HG03108 (cell line): Measurements from ENCODE around the gene PPM1L.
"Not testable (repeated sequence)": the region's sequence is repeated elsewhere in the genome, so short reads cannot be mapped to it uniquely, and the experiment has no call there.

Experiments
- ATAC-seq: cut with Tn5 transposase; IDR thresholded peaks from one replicate; pipeline ENCODE4 v1.9.1; 2021; ENCODE audit warnings: moderate library complexity; ENCODE audit not compliant: unreplicated experiment

The PPM1L gene

GRCh38 chr3:160977773-160978172 is 221.7 kb downstream of the PPM1L start:
- no peak for ATAC-seq

GRCh38 chr3:160980740-160981139 is 224.7 kb downstream of the PPM1L start:
- ATAC-seq = peak; percentile 46

- peak; percentile 86 for ATAC-seq
These were observed 225.3 kb downstream of the PPM1L start for GRCh38 chr3:160981217-160981938.

- no peak for ATAC-seq
These were observed 226.5 kb downstream of the PPM1L start for GRCh38 chr3:160982491-160982890.

DNA sequence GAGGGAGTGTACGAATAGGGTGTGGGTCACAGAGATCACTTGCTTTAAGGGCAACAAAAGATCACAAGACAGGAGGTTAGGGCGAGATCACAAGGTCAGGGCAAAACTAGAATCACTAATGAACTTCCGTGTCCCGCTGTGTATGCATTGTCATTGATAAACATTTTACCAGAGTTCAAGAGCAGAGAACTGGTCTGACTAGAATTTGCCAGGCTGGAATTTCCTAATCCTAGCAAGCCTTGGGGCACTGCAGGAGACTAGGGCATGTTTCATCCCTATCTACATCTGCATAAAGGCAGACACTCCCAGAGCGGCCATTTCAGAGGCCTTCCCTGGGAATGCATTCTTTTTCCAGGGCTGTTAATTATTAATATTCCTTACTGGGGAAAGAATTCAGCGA is 227.9 kb downstream of the PPM1L start:
- not testable (repeated sequence) for ATAC-seq

- ATAC-seq = no peak
These were observed 230.0 kb downstream of the PPM1L start for GRCh38 chr3:160986069-160986468.

DNA sequence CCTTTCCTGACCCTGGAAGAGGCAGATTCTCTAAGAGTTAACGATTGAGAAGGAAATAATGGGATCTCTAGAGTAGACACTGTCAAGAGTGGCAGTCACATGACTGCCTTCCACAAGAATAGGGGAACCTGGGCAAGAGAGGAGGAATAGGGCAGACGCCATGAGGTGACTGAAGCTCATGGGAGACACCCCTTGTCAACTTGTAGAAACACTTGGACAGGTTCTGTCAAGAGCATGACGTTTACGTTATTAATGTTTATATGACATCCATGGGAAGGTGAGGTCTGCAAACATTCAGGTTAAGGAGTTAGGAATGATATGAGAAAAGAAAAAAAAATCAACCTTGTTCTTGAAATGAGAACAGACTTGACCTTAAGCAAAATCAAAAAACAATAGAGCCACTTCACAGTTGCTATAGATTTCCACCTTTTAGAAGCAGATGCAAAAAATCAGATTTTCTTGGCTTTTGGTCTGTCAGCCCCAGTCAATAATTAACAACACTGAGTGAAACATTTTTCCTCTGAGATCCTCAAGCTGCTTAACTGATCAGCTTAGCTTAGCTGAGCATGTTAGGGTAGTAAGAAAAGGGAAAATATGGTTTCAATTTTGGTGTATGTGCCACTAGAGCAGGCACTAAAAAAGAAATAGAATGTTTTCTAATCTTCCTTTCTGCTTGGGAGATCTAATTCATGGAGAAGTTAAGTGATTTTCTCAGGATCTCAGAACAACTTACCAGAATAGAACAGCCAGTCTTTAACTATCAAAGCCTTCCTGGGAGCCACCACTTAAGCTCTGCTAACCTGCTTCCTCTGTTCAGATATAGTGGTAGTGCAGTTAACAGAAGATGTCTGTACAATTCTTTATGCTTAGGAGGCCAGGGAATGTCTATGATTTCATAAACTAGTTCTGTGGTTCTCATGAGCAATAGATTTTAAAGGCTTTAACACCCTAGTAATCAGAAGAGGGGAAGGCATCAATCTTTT is 232.2 kb downstream of the PPM1L start:
- peak; percentile 49 for ATAC-seq

GRCh38 chr3:160990446-160990845 is 234.4 kb downstream of the PPM1L start:
- no peak for ATAC-seq

DNA sequence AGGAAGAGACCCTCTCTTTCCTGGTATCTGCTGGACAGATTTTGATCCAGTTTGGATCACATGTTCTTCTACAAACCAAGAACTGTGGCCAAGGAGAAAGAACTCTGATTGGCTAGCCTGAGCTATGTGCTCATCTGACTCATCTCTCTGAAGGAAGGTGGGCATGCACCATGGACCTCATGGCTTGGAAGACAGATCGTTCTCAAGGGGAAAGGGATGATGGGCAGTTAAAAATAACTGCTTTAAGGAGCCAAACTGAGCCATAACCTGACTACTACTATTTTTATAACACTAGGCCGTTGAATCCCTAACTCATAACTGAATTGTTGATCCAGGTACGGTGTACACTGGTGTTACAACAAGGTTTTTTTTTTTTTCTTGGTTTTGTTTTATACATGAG is 236.7 kb downstream of the PPM1L start:
- ATAC-seq = no peak

GRCh38 chr3:160996811-160997210 is 240.8 kb downstream of the PPM1L start:
- ATAC-seq = no peak

DNA sequence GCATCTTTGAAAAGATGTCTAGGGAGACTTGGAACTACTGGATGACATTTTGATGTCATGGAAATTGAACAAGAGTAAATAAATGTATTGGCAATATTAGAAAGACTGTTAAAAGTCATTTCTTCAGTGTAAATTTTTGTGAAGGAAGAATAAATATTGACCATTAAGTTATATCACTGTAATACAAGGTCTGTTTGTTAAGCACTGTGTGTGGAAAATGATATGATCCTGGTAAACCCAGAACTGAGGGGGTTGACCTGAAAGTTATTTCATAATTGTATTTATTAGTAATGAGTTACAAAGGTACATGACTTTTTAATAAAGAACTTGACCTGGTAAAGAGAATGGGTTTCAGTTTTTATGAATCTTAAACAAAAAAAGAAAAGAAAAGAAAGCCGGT is 242.6 kb downstream of the PPM1L start:
- ATAC-seq = no peak

GRCh38 chr3:160999274-160999673 is 243.2 kb downstream of the PPM1L start:
- ATAC-seq = no peak

DNA sequence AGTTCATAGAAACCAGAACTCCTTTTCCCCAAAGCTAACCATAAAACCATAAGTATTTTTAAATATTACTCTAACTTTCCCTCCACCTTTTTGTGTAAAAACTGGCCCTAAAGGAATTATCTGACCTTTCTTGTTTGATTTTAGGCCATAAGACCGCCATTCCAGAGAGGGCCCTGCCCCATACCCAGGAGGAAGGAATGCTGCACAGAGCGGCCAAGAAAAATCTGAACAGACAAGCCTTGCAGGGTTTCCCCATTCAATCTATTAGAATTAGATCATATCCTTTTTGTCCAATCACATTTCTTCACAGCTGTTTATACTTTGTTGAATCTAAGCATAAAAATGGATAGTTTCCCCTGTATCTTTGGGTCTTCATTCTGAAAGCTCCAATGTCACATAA is 252.1 kb downstream of the PPM1L start:
- no peak for ATAC-seq

DNA sequence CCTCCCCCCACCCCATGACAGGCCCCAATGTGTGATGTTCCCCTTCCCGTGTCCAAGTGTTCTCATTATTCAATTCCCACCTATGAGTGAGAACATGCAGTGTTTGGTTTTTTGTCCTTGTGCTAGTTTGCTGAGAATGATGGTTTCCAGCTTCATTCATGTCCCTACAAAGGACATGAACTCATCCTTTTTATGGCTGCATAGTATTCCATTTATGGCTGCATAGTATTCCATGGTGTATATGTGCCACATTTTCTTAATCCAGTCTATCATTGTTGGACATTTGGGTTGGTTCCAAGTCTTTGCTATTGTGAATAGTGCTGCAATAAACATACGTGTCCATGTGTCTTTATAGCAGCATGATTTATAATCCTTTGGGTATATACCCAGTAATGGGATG is 254.1 kb downstream of the PPM1L start:
- not testable (repeated sequence) for ATAC-seq

- no peak for ATAC-seq
These were observed 259.1 kb downstream of the PPM1L start for GRCh38 chr3:161014843-161015749.

DNA sequence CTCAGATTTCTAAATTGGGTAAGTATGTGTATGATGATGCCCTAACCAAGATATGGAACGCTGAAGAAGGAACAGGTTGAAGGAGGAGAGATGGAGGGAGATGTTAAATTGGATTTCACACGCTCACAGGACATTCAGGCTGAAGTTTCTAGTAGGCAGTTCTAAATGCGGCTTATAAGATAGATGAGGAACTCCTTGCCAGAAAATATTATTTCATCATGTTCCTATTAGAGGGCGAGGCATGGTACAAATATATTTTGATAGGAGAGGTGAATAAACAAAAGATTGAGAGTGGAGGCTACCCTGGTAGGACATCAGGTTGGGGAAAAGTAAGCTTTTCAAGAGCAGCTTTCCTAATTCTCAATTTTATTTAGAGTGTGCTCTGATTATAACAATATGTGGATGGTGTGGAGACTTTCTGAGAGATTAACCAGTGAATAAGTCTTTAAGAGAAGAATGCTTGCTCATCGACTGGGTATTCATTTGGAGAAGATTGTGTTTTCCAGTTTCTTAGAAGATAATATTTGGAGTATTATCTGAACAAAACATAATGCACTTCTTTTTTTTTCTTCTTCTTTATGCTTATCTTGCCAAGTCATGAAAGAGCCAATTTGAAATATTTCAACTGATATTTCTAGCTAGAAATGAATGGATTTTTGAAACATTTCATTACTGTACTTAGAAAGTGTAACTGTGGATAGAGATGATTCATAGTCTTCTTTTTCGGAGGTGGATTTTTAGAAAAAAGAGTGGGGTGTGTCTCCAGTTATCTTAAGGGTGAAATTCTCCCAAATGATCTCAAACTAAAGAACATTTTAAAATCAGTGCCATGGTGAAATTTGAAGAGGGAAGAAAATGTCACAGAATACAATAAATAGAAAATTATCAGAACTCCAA is 260.6 kb downstream of the PPM1L start:
- ATAC-seq = no peak

GRCh38 chr3:161017971-161018370 is 261.9 kb downstream of the PPM1L start:
- ATAC-seq = no peak

GRCh38 chr3:161020256-161020655 is 264.2 kb downstream of the PPM1L start:
- ATAC-seq = no peak

DNA sequence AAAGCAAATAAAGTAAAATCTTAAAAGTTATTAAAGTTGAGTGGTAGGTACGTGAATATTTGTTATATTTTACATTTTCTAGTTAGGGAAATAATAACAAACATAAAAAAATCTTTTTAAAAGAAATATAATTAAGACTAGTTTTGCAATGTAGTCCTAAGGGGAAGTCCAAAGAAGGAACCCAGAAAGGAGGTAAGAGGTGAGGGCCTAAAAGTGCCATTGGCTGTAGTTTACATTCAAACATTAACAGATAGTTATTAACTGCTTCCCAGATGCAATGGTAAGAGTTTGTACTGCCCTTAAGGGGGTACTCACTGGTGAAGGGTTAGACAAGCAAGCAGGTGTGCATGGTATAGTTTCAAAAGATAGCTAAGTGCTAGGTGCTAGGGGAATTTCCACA is 269.9 kb downstream of the PPM1L start:
- no peak for ATAC-seq
